Muscle of back (tissue), 10 donors: ENCODE measurements around the gene BATF3. TPM values are rescaled to one million over a fixed set of nuclear protein-coding genes. Genes with fewer than 3 reads are reported as not detected.

Source experiments
- polyA plus RNA-seq, 10 donors: library from polyadenylated mRNA; unstranded; fragments of 120-200 nt; gene quantifications; one replicate each; pipeline ENCODE4 v1.2.1, GENCODE V29; 2013; ENCODE audit not compliant: insufficient read length in 10 of 10

Gene BATF3
- polyA plus RNA-seq, 10 donors, result 0.94 to 2.7 (median 1.6) TPM

Other genes starting within 250 kb of the BATF3 start
- 100 to 1,000 TPM in 2 of 10 donors, 10 to 100 TPM in 7, 1 to 10 TPM in 1; 8.1 to 157 (median 28.3) TPM for gene ATF3, start 91.1 kb downstream of the BATF3 start, polyA plus RNA-seq
- 10 to 100 TPM; 30.5 to 36.4 (median 32.6) TPM for gene NSL1, start 91.9 kb upstream of the BATF3 start, polyA plus RNA-seq
- gene TATDN3, start 92.1 kb upstream of the BATF3 start, polyA plus RNA-seq, result 10 to 100 TPM in 8 of 10 donors, 1 to 10 TPM in 2; 8.8 to 11.9 (median 10.9) TPM
- gene SPATA45, start 147.8 kb upstream of the BATF3 start, polyA plus RNA-seq, result under 1 TPM in 3 of 10 donors, not detected in 7; 0.33 to 0.48 (median 0.48) TPM
- gene FLVCR1, start 158.4 kb upstream of the BATF3 start, polyA plus RNA-seq, result 10 to 100 TPM in 2 of 10 donors, 1 to 10 TPM in 8; 4.1 to 14.1 (median 8.6) TPM